CD4-positive, alpha-beta T cell (primary cell): ENCODE results near the gene ADK. TPM values are rescaled to one million over a fixed set of nuclear protein-coding genes. Genes with fewer than 3 reads are reported as not detected.

Experiments used
- ATAC-seq: fragments of 200-7000 bp; cut with Tn5 transposase; one replicate; pipeline ENCODE4 v1.10.0; 2022; ENCODE audit warnings: mild to moderate bottlenecking; ENCODE audit not compliant: poor library complexity
- CTCF ChIA-PET: fragments of 350-600 bp; sonication (Branson Sonifier 250); formaldehyde crosslinking; loops from one replicate; lab custom pipeline; 2021; ENCODE audit warnings: antibody characterized with exemption, inconsistent platforms; lab: Charles Lee
- POLR2A ChIA-PET: fragments of 350-600 bp; sonication (Branson Sonifier 250); formaldehyde crosslinking; loops from one replicate; lab custom pipeline; 2021; ENCODE audit warnings: antibody characterized with exemption, inconsistent platforms; lab: Charles Lee
- DNase-seq, 14 experiments: peaks; one replicate each; pipeline ENCODE4 v3.0.0-alpha.2; 2013 to 2020; ENCODE audit warnings: mixed read lengths in 2 of 14
- H3K27ac ChIP-seq, 2 donors: one replicate each; pipeline versions ENCODE4 v1.5.1 to v1.7.0; 2013; ENCODE audit warnings: low read length in 2 of 2, low read depth in 1 of 2, mild to moderate bottlenecking in 1 of 2
- H3K27me3 ChIP-seq, 2 experiments: 1 replicate in 1 of 2; 2 replicates in 1 of 2; pipeline versions ENCODE4 v1.6.1 to v1.7.0; 2013; ENCODE audit warnings: low read length in 2 of 2, control low read depth in 1 of 2, mild to moderate bottlenecking in 1 of 2, moderate library complexity in 1 of 2; ENCODE audit not compliant: insufficient read depth in 2 of 2, control insufficient read depth in 1 of 2
- H3K36me3 ChIP-seq: one replicate; pipeline ENCODE4 v1.6.1; 2013; ENCODE audit warnings: low read length, control low read depth; ENCODE audit not compliant: insufficient read depth
- H3K4me1 ChIP-seq: one replicate; pipeline ENCODE4 v1.6.1; 2013; ENCODE audit warnings: low read length, control low read depth; ENCODE audit not compliant: insufficient read depth
- H3K4me3 ChIP-seq: one replicate; pipeline ENCODE4 v1.5.1; 2013; ENCODE audit warnings: mild to moderate bottlenecking, low read length, moderate library complexity
- H3K9me3 ChIP-seq, 2 experiments: 1 replicate in 1 of 2; 2 replicates in 1 of 2; pipeline versions ENCODE4 v1.6.1 to v1.7.0; 2013; ENCODE audit warnings: low read length in 2 of 2, mild to moderate bottlenecking in 2 of 2, control low read depth in 1 of 2, moderate library complexity in 1 of 2; ENCODE audit not compliant: control insufficient read depth in 1 of 2, insufficient read depth in 1 of 2
- H3K27ac Mint-ChIP-seq: one replicate; pipeline ENCODE4 v1.8.0; 2020; ENCODE audit warnings: mixed read lengths
- H3K27me3 Mint-ChIP-seq: one replicate; pipeline ENCODE4 v1.8.0; 2021; ENCODE audit warnings: mixed read lengths
- H3K36me3 Mint-ChIP-seq: one replicate; pipeline ENCODE4 v1.8.0; 2021; ENCODE audit warnings: low read depth, mixed read lengths
- H3K4me1 Mint-ChIP-seq: one replicate; pipeline ENCODE4 v1.8.0; 2021; ENCODE audit warnings: low read depth, mixed read lengths
- H3K4me3 Mint-ChIP-seq: one replicate; pipeline ENCODE4 v1.8.0; 2020; ENCODE audit warnings: mild to moderate bottlenecking, mixed read lengths
- H3K9me3 Mint-ChIP-seq: one replicate; pipeline ENCODE4 v1.8.0; 2020; ENCODE audit warnings: mixed read lengths
- CTCF ChIP-seq: fragments of 200-600 bp; IDR thresholded peaks from one replicate; pipeline ENCODE4 v1.8.0; 2022; ENCODE audit warnings: antibody characterized with exemption, mild to moderate bottlenecking
- intact Hi-C, 2 experiments: fragments of 100-400 bp; cut with DNase I in 1 of 2; cut with micrococcal nuclease in 1 of 2; formaldehyde crosslinking; loops; one replicate each; pipeline versions ENCODE4 v1.15.1 to v1.9.0; 2023 to 2025; cut with DNase I, micrococcal nuclease
- total RNA-seq, 174 experiments: library from RNA in 2 of 174; stranded (reverse) in 2 of 174; gene quantifications; one replicate each; pipeline ENCODE4 v1.2.3 and lab custom pipeline; 2021 to 2026

Gene ADK
- total RNA-seq, 2 experiments from 2014 or later = 15.3 to 17.6 TPM

DNA sequence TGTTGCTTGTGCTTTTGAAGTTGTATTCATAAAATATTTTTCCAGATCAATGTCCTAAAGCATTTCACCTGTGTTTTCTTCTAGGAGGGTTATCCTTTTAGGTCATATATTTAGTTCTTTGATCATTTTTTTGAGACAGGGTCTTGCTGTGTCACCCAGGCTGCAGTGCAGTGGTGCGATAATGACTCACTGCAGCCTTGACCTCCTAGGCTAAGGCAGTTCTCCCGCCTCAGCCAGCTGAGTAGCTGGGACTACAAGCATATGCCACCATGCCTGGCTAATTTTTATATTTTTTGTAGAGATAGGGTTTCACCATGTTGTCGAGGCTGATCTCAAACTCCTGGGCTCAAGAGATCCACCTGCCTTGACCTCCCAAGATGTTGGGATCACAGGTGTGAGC, 359.6 kb downstream of the ADK start:
- H3K4me1 Mint-ChIP-seq = no peaks in the 10 kb centered on the region
- DNase-seq (no peak), ATAC-seq (no peak)
- H3K4me3 Mint-ChIP-seq = no peak overlapping the region
- ChIA-PET POLR2A (no interaction called here), CTCF (no interaction called here)
- Histone ChIP-seq H3K27ac (no peak overlapping the region), H3K4me1 (no peaks in the 10 kb centered on the region), H3K36me3 (no peaks in the 10 kb centered on the region), H3K27me3 (no peaks in the 10 kb centered on the region), H3K4me3 (no peak overlapping the region), H3K9me3 (peaks cover 18 to 38% of the 10 kb centered on the region in 2 experiments)
- no peak for TF ChIP-seq CTCF
- H3K27me3 Mint-ChIP-seq = no peaks in the 10 kb centered on the region
- H3K9me3 Mint-ChIP-seq = peaks cover 26% of the 10 kb centered on the region
- H3K36me3 Mint-ChIP-seq = peaks cover 81% of the 10 kb centered on the region
- H3K27ac Mint-ChIP-seq = no peak overlapping the region
- intact Hi-C loops = no loop called here

DNA sequence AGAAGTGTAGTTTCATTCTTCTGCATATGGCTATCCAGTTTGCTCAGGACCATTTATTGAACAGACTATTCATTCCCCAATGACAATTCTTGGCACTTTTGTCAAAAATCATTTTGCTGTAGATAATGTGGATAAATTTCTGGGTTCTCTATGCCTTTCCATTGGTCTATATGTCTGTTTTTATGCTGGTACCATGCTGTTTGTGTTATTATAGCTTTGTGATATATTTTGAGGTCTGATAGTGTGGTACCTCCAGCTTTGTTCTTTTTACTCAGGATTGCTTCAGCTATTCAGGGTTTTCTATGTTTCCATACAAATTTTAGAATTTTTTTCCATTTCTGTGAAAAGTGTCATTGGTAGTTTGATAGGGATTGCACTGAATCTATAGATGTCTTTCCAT, 360.0 kb downstream of the ADK start:
- Histone ChIP-seq H3K36me3 (no peaks in the 10 kb centered on the region), H3K4me1 (no peaks in the 10 kb centered on the region), H3K27me3 (no peaks in the 10 kb centered on the region), H3K9me3 (peaks cover 19 to 38% of the 10 kb centered on the region in 2 experiments), H3K27ac (no peak overlapping the region), H3K4me3 (no peak overlapping the region)
- ATAC-seq (no peak), DNase-seq (no peak)
- TF ChIP-seq CTCF = no peak
- Mint-ChIP-seq H3K4me3 (no peak overlapping the region), H3K4me1 (no peaks in the 10 kb centered on the region), H3K27ac (no peak overlapping the region), H3K27me3 (no peaks in the 10 kb centered on the region), H3K36me3 (peaks cover 78% of the 10 kb centered on the region), H3K9me3 (peaks cover 24% of the 10 kb centered on the region)
- CTCF ChIA-PET = interaction anchor here (0.6 kb wide), 1 partner anchor 279 kb away, joined by 3 read pairs; no protein-coding TSS in a partner anchor
- POLR2A ChIA-PET = no interaction called here
- intact Hi-C loops = no loop called here

GRCh38 chr10:74514322-74514721, 363.3 kb downstream of the ADK start:
- TF ChIP-seq CTCF = no peak
- H3K9me3 ChIP-seq = peaks cover 19 to 38% of the 10 kb centered on the region in 2 experiments
- DNase-seq (no peak), ATAC-seq (no peak)
- H3K4me3 ChIP-seq = no peak overlapping the region
- H3K9me3 Mint-ChIP-seq = peaks cover 22% of the 10 kb centered on the region
- intact Hi-C loops = no loop called here
- H3K27me3 ChIP-seq = no peaks in the 10 kb centered on the region
- H3K4me1 Mint-ChIP-seq = no peaks in the 10 kb centered on the region
- H3K4me1 ChIP-seq = no peaks in the 10 kb centered on the region
- no peak overlapping the region for H3K27ac ChIP-seq
- ChIA-PET CTCF (no interaction called here), POLR2A (interaction anchor here (0.6 kb wide), 1 partner anchor 324 kb away, joined by 3 read pairs; no protein-coding TSS in a partner anchor)
- H3K36me3 ChIP-seq = no peaks in the 10 kb centered on the region
- H3K36me3 Mint-ChIP-seq = peaks cover 69% of the 10 kb centered on the region
- H3K4me3 Mint-ChIP-seq = no peak overlapping the region
- H3K27ac Mint-ChIP-seq = no peak overlapping the region
- H3K27me3 Mint-ChIP-seq = no peaks in the 10 kb centered on the region
